HG02885 (cell line): Measurements from ENCODE around the gene CFLAR.
A peak's percentile ranks its signal among the peaks of the same experiment; 100 is the strongest.
"Not testable (repeated sequence)": the region's sequence is repeated elsewhere in the genome, so short reads cannot be mapped to it uniquely, and the experiment has no call there.

Experiments
- ATAC-seq: cut with Tn5 transposase; IDR thresholded peaks from one replicate; pipeline ENCODE4 v1.9.1; 2021; ENCODE audit warnings: mild to moderate bottlenecking; ENCODE audit not compliant: unreplicated experiment, poor library complexity

CFLAR gene

GRCh38 chr2:201144101-201145051 lies 28.4 kb downstream of the CFLAR start:
- ATAC-seq = no peak

GRCh38 chr2:201148434-201148990 lies 32.5 kb downstream of the CFLAR start:
- no peak for ATAC-seq

- ATAC-seq = no peak
Measured at GRCh38 chr2:201149064-201149820, 33.3 kb downstream of the CFLAR start.

- ATAC-seq = not testable (repeated sequence)
Measured at GRCh38 chr2:201149821-201150165, 33.8 kb downstream of the CFLAR start.

- ATAC-seq = no peak
Measured at GRCh38 chr2:201150454-201151020, 34.6 kb downstream of the CFLAR start.

- peak; percentile 95 for ATAC-seq
Measured at GRCh38 chr2:201151127-201151981, 35.4 kb downstream of the CFLAR start.

GRCh38 chr2:201152517-201152916 lies 36.6 kb downstream of the CFLAR start:
- no peak for ATAC-seq

- ATAC-seq = no peak
Measured at GRCh38 chr2:201152999-201153815, 37.2 kb downstream of the CFLAR start.

- ATAC-seq = no peak
Measured at GRCh38 chr2:201154615-201155399, 38.8 kb downstream of the CFLAR start.

- ATAC-seq = no peak
Measured at GRCh38 chr2:201156036-201156435, 40.1 kb downstream of the CFLAR start.

GRCh38 chr2:201156640-201157039 lies 40.7 kb downstream of the CFLAR start:
- ATAC-seq = no peak

GRCh38 chr2:201157694-201158093 lies 41.7 kb downstream of the CFLAR start:
- ATAC-seq = peak; percentile 9

GRCh38 chr2:201158111-201158929 lies 42.4 kb downstream of the CFLAR start:
- peak; percentile 96 for ATAC-seq

GRCh38 chr2:201164166-201164565 lies 48.2 kb downstream of the CFLAR start:
- no peak for ATAC-seq

GRCh38 chr2:201167546-201167945 lies 51.6 kb downstream of the CFLAR start:
- ATAC-seq = no peak

- ATAC-seq = not testable (repeated sequence)
Measured at GRCh38 chr2:201168496-201168895, 52.5 kb downstream of the CFLAR start.

- no peak for ATAC-seq
Measured at GRCh38 chr2:201171259-201171814, 55.4 kb downstream of the CFLAR start.
